HG03460 (cell line): ENCODE data around the gene CFDP1.
"Not testable (repeated sequence)": the region's sequence is repeated elsewhere in the genome, so short reads cannot be mapped to it uniquely, and the experiment has no call there.

ENCODE experiments used
- ATAC-seq: cut with Tn5 transposase; IDR thresholded peaks from one replicate; pipeline ENCODE4 v1.9.1; 2021; ENCODE audit not compliant: unreplicated experiment

CFDP1 gene

DNA sequence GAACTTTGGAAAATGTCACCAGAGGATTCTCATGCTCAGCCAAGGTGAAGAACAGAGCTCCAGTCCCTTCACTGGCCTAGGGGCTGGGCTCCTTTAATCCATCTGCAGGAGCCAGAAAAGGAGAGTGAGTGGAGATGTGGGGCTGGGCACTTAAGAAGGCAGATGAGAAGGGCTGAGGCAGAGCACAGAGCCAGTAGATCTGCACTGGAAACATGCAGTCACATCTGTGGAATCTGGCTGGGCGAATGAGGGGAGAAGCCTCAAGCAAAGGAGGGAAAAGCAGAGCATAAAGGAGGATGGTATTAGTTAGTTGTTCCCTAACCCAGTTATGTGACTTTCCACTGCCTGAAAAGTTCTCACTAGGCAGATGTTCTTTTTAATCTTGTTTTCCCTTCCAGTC lies 131.5 kb downstream of the CFDP1 start:
- no peak for ATAC-seq

DNA sequence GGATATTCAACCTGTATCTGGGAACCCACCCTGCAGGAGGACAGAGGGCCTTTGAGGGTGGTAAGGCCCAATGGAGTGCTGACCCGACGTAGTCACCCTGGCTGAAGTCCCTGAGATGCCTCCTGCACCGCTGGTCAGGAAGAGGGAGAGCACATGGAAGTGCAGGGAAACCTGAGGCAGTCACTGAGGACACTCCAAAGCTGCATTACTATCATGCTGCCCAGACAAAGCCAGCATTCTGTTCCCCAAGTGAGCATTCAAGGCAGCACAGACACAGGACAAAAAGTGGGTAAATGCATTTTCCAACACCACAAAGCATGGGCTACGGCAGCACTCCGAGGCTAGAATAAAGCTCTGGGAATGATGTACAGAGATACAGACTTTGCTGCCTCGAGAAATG lies 135.0 kb downstream of the CFDP1 start:
- no peak for ATAC-seq

DNA sequence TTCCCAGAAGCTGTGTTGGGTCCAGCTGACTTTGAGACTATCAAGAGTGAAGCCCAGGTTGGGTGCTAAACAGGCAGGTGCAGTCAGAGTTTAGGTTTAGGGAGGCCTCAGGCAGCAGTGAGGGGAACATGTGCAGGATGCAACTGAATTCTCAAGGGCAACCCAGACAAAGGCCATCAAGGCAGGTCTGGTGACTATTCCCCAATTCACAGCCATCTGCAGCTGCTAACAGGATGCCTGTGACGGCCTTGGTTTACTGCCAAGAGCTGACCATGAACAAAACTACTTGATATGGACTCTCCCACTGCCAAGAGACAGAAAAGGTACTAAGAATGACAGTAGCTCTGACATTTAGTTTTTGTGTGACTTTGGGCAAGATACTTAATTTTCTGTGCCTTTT lies 136.7 kb downstream of the CFDP1 start:
- ATAC-seq, result no peak

- no peak for ATAC-seq
These were observed 138.4 kb downstream of the CFDP1 start for GRCh38 chr16:75294773-75295459.

DNA sequence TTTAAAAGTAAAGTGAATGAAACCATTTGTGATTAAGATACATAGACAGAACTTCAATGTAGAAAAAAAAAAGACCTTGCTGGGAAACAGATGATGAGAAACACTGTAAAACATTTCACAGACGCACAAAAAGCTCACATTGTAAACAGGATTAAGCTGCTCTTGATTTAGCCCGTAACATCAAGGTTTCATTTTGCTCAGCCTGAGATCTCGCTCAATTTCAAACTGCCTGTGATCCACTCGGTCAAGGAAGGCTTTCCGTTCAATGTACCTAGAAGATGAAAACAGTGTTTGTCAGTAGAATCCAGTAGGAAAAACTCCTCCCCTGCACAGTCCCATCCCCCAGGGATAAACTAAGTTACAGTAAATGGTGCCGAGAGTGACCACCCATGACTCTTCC lies 139.5 kb downstream of the CFDP1 start:
- no peak for ATAC-seq

DNA sequence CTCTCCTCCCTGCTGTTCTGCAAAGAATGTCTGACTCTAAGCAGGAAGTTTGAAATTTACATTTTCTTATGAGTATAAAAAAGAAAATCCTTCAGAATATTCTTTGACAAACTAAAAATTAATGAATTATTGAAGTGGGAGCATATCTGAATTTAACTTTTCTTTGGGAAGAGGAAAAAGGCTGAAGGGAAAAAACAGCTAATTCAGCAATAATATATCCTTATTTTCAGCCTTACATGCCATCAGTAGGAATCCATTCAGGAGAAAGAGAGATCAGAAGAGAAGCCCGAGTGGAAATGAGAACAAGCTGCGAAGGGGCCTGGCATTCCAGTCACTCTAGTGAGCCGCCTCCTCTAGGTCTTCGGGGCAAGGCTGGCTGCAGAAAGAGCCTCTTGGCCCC lies 140.1 kb downstream of the CFDP1 start:
- ATAC-seq, result no peak

DNA sequence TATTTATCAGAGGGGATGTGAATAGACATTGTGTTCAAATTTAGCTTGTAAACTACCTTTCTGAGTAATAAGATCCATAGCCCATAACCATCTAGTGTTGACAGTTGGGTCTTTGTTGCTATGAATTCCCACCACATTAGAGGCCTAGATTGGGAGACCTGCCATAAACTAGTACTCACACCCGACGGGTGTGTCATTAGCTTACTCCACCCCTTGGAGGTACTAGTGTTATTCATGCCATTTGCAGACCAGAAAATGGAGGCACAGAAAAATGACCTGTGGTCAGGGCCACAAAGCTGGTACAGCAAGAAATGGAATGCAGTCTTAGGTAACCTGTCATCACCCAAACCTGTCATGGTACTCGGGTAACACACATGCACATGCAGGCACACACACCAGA lies 140.6 kb downstream of the CFDP1 start:
- no peak for ATAC-seq

- no peak for ATAC-seq
These were observed 144.1 kb downstream of the CFDP1 start for GRCh38 chr16:75289189-75289588.

DNA sequence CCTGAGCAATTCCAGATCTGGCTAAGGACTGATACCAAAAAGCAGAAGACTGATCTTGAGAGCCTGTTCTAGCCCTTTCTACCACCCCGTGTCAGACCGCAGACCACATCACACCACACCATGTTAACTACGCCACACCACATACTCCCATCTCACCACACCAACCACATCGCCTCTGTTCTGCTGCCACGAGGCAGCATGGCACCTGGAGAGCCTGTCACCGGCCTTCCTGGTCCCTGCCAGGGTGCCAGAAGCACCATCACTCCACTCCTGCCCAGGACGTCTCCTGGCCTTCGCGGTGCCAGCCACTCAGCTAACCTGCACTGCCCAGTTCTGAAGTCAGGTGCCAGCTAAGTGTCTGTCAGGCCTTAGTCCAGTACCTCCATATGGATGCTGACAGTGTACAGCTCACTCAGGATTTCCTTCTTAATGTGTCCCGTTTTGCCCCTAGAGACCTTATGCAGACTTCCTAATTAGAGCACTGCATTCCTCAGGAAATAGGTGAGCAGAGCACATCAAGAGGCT lies 144.6 kb downstream of the CFDP1 start:
- ATAC-seq, result no peak

- ATAC-seq, result no peak
These were observed 145.1 kb downstream of the CFDP1 start for GRCh38 chr16:75288181-75288580.

GRCh38 chr16:75287708-75288107 lies 145.6 kb downstream of the CFDP1 start:
- ATAC-seq, result no peak

- ATAC-seq, result no peak
These were observed 146.9 kb downstream of the CFDP1 start for GRCh38 chr16:75286389-75286788.

DNA sequence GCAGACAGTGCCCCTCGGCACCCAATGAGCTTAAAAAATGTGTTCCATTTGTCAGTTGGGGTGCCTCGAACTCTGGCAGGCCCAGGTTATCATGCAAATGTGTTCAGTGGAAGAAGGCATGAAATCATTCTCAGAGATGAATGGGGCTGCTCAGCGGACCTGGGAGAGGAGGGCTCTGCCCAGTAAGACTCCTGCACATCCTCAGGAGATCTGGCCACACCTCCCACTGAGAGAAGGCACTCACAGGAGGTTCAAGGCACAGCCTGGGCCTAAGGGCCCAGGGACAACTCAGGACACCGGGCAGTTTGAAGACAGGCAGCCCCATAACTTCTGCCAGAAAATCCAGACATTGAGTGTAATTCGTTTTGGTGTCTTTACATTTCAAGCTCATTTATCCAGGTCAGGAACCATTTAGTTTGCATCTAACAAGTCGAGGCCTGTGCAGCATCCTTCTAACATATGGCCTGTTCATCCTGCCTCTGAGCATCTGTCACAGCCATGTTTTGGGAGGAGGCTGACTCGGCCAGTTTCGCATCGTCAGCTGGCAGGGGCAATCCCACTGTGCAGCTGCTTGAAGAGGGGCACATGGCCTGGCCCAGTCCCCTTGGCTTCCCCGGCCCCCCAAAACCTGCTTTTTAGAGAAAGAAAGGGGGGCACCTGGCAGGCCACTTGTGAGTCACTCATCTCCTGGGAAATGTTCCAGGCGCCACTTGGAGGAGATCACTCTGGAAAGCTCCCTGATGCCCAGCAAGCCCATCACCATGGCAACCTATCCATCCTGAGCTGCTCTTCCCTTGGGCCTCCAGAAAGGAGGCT lies 150.6 kb downstream of the CFDP1 start:
- ATAC-seq, result no peak

DNA sequence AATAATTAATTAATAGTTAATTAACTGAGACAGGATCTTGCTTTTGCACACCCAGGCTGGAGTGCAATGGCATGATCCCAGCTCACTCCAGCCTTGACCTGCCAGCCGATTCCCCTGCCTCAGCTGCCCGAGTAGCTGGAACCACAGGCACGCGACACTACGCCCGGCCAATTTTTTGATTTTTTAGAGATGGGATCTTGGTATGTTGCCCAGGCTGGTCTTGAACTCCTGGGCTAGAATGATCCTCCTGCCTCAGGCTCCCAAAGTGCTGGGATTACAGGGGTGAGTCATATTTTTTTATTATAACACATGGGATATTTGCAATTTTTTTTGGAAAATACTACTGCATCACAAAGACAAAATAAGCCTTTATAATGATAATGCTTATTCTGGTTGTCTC lies 151.5 kb downstream of the CFDP1 start:
- ATAC-seq, result no peak

DNA sequence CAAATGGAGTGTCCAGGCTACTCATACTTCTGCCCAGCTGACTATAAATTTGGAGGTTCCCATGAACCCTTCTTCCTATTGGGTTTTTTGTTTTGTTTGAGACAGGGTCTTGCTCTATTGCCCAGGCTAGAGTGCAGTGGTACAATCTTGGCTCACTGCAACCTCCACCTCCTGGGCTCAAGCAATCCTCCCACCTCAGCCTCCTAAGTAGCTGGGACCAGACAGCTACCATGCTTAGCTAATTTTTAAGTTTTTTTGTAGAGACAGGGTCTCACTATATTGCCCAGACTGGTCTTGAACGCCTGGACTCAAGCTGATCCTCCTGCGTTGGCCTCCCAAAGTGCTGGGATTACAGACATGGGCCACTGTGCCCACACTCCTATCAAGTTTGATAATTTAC lies 152.3 kb downstream of the CFDP1 start:
- not testable (repeated sequence) for ATAC-seq

DNA sequence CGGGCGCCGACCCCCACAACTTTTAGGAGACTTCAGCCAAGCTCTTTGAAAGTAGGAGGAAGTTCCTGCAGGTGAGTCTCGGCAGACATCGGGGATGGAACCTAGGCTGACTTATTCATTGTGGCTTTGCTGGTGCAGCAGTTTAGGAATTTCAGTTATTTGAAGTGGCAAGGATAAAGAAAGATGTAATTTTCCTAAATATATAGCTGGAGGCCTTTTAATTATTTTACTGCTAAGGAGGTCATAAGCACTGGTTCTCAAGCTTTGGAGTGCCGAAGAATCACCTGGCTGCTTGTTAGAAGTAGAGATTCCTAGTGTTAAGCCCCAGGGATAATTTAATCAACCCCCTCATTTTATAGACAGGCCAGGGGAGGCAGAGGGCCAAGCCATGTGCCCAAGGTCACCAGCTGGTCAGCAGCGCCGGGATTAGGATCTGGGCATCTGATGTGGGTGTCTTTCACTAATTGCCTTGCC lies 152.9 kb downstream of the CFDP1 start:
- no peak for ATAC-seq

- no peak for ATAC-seq
These were observed 154.0 kb downstream of the CFDP1 start for GRCh38 chr16:75279305-75279704.

DNA sequence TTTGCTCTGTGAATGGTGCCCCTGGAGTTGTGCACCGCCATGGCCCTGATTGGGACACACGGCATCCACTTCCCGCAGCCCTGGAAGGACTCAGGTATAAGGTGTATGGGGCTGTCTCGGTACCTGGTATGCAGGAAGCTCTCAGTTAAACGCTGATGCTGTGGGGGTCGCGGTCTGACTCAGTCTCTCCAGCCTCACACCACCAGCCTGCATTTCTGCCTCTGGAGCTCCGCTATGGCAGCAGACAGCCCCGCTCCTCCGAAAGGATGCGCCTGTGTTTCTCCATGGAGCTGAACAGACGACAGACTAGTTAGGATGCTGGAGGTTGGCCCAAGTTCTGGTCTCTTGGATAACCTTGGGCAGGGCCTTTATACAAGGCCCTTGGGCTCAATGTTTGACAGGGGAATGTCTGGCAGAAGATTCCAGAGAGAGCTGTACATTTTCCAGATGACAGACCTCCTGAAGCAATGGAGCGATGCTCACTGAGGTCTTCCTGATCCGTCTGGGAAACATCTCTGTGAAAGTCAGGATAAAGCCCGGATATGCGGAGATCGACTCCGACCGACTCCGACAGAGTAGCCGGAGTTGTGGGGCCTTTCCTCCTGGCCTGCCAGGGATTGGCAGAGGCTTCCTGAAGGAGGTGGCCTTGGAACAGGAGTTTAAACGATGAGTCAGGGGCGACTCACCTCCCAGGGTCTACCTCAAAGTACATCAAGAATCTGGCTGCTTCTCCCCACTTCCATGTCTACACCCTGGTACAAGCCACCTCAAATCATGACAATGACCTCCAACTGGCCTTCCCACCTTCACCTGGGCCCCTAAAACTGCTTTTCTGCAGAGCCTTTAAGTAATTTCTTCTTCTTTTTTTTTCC lies 160.0 kb downstream of the CFDP1 start:
- no peak for ATAC-seq

- not testable (repeated sequence) for ATAC-seq
These were observed 160.7 kb downstream of the CFDP1 start for GRCh38 chr16:75272629-75273028.

GRCh38 chr16:75272097-75272551 lies 161.2 kb downstream of the CFDP1 start:
- ATAC-seq, result no peak

GRCh38 chr16:75271441-75272096 lies 161.7 kb downstream of the CFDP1 start:
- no peak for ATAC-seq
